ENCODE measurements around the gene RNF167. TPM values are rescaled to one million over a fixed set of nuclear protein-coding genes. Genes with fewer than 3 reads are reported as not detected.
A peak's percentile ranks its signal among the peaks of the same experiment; 100 is the strongest.

RNF167 gene
- total and polyA plus RNA-seq, 2 of the 13 experiments (the other 11 are each of a cell fraction or from before 2014, with no cell fraction given), result 44.1 to 45.4 TPM

GRCh38 chr17:4940555-4941318 lies 669 bp downstream of the RNF167 start (continued):
- peak; percentile 60 for TF ChIP-seq ZNF407 (CRISPR knock-in tag; IDR thresholded peaks at IDR 0.05; ENCODE audit: not compliant biosample characterization)
- TF ChIP-seq, protein P1, sequence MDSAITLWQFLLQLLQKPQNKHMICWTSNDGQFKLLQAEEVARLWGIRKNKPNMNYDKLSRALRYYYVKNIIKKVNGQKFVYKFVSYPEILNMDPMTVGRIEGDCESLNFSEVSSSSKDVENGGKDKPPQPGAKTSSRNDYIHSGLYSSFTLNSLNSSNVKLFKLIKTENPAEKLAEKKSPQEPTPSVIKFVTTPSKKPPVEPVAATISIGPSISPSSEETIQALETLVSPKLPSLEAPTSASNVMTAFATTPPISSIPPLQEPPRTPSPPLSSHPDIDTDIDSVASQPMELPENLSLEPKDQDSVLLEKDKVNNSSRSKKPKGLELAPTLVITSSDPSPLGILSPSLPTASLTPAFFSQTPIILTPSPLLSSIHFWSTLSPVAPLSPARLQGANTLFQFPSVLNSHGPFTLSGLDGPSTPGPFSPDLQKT (CRISPR knock-in tag; IDR thresholded peaks at IDR 0.05; ENCODE audit: borderline replicate concordance), result no peak
- TF ChIP-seq ZNF792 (CRISPR knock-in tag; IDR thresholded peaks at IDR 0.05), result no peak
- no peak for TF ChIP-seq SYNCRIP (IDR thresholded peaks at IDR 0.05; ENCODE audit: insufficient read depth, low read depth, low read length)
- TF ChIP-seq ZNF468 (CRISPR knock-in tag; IDR thresholded peaks at IDR 0.05), result no peak
- TF ChIP-seq, protein P2, sequence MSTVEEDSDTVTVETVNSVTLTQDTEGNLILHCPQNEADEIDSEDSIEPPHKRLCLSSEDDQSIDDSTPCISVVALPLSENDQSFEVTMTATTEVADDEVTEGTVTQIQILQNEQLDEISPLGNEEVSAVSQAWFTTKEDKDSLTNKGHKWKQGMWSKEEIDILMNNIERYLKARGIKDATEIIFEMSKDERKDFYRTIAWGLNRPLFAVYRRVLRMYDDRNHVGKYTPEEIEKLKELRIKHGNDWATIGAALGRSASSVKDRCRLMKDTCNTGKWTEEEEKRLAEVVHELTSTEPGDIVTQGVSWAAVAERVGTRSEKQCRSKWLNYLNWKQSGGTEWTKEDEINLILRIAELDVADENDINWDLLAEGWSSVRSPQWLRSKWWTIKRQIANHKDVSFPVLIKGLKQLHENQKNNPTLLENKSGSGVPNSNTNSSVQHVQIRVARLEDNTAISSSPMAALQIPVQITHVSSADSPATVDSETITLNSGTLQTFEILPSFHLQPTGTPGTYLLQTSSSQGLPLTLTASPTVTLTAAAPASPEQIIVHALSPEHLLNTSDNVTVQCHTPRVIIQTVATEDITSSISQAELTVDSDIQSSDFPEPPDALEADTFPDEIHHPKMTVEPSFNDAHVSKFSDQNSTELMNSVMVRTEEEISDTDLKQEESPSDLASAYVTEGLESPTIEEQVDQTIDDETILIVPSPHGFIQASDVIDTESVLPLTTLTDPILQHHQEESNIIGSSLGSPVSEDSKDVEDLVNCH (CRISPR knock-in tag; IDR thresholded peaks at IDR 0.05), result no peak
- no peak for TF ChIP-seq ZNF121 (CRISPR knock-in tag; IDR thresholded peaks at IDR 0.05)
- no peak for TF ChIP-seq HMG20B (CRISPR knock-in tag; conservative IDR thresholded peaks at IDR 0.05)
- TF ChIP-seq JUND (CRISPR knock-in tag; IDR thresholded peaks at IDR 0.05), result 0 out of 2 replicates have a peak, but pooled peaks have one; percentile 28
- TF ChIP-seq ZNF569 (CRISPR knock-in tag; IDR thresholded peaks at IDR 0.05; ENCODE audit: borderline replicate concordance), result no peak
- TF ChIP-seq KMT2B (CRISPR knock-in tag; IDR thresholded peaks at IDR 0.05), result 0 out of 2 replicates have a peak, but pooled peaks have one; percentile 40
- no peak for TF ChIP-seq ZNF441 (CRISPR knock-in tag; IDR thresholded peaks at IDR 0.05; ENCODE audit: borderline replicate concordance)
- peak; percentile 35; the same call in 1 of the 2 replicates for TF ChIP-seq RBFOX2 (IDR thresholded peaks at IDR 0.05; ENCODE audit: low read depth, low read length)
- no peak; the same call in 1 of the 2 replicates for TF ChIP-seq ZBTB42 (CRISPR knock-in tag; IDR thresholded peaks at IDR 0.05)
- peak; percentile 82; the same call in 1 of the 2 replicates for TF ChIP-seq SP2 (CRISPR knock-in tag; IDR thresholded peaks at IDR 0.05)
- TF ChIP-seq ZNF326 (CRISPR knock-in tag; IDR thresholded peaks at IDR 0.05; ENCODE audit: borderline replicate concordance), result no peak
- no peak for TF ChIP-seq SMAD9 (CRISPR knock-in tag; IDR thresholded peaks at IDR 0.05)

All from HepG2 (cell line).